Prostate gland (tissue), 2 donors: ENCODE results near the gene GRIK3. TPM values are rescaled to one million over a fixed set of nuclear protein-coding genes. Genes with fewer than 3 reads are reported as not detected.

ENCODE experiments used
- DNase-seq: peaks from one replicate; pipeline ENCODE4 v3.0.0-alpha.2; 2019; ENCODE audit warnings: low spot score
- H3K27ac ChIP-seq, 2 donors: fragments of 200-600 bp; sonication (generic); 2 replicates each; pipeline ENCODE4 v1.5.1; 2017 to 2019
- H3K27me3 ChIP-seq: fragments of 200-600 bp; sonication (generic); replicated peaks from 2 replicates; pipeline ENCODE4 v1.5.1; 2019; ENCODE audit not compliant: insufficient read depth
- H3K36me3 ChIP-seq, 2 donors: fragments of 200-600 bp; sonication (generic); 1 replicate in 1 of 2; 2 replicates in 1 of 2; pipeline versions ENCODE4 v1.5.1 to v1.8.1; 2017 to 2019
- H3K4me1 ChIP-seq: fragments of 200-600 bp; sonication (generic); replicated peaks from 2 replicates; pipeline ENCODE4 v1.5.1; 2019
- H3K4me3 ChIP-seq, 2 donors: fragments of 200-600 bp; sonication (generic); 2 replicates each; pipeline ENCODE4 v1.5.1; 2017 to 2019
- H3K9me3 ChIP-seq: fragments of 200-600 bp; sonication (generic); 2 replicates; pipeline ENCODE4 v1.5.1; 2017
- CTCF ChIP-seq, 4 experiments: fragments of 200-600 bp in 2 of 4; fragments of 450-650 bp in 2 of 4; sonication (generic) in 2 of 4; IDR thresholded peaks; 1 replicate in 3 of 4; 2 replicates in 1 of 4; pipeline ENCODE4 v1.5.1; 2016 to 2019; ENCODE audit warnings: antibody characterized with exemption in 4 of 4, mild to moderate bottlenecking in 2 of 4, moderate library complexity in 2 of 4
- POLR2A ChIP-seq: fragments of 450-650 bp; IDR thresholded peaks from one replicate; pipeline ENCODE4 v1.6.1; 2016; ENCODE audit warnings: antibody characterized with exemption, mild to moderate bottlenecking
- POLR2AphosphoS5 ChIP-seq: sonication (generic); formaldehyde crosslinking; IDR thresholded peaks from one replicate; pipeline ENCODE4 v1.6.1; 2017; ENCODE audit warnings: antibody characterized with exemption
- WGBS: methylation state at CpG from one replicate; pipeline ENCODE4 v1.1.5; 2018; 5-methylcytosine and 5-hydroxymethylcytosine counted together
- intact Hi-C: fragments of 100-400 bp; cut with DNase I; formaldehyde crosslinking; loops from one replicate; pipeline ENCODE4 v1.14.2; 2022
- total RNA-seq, 2 donors: library from RNA; depleted of rRNA; stranded (reverse); fragments of >200 nt; gene quantifications; one replicate each; pipeline ENCODE4 v1.1.0, GENCODE V29; 2016

Gene GRIK3
- total RNA-seq, 2 donors from 2014 or later: 0.36 to 5.9 TPM

- TF ChIP-seq POLR2A (no peak), CTCF (IDR thresholded peaks at IDR 0.05) (no peak), POLR2AphosphoS5 (no peak)
- H3K4me3 ChIP-seq: no peak overlapping the region
- DNase-seq: no peak
- no peaks in the 10 kb centered on the region for H3K9me3 ChIP-seq
- H3K27me3 ChIP-seq: peaks cover 15% of the 10 kb centered on the region
- 77% methylated on average over 13 of the region's 13 CpGs for WGBS
- H3K4me1 ChIP-seq: no peaks in the 10 kb centered on the region
- H3K36me3 ChIP-seq: no peaks in the 10 kb centered on the region
- H3K27ac ChIP-seq: no peak overlapping the region
- intact Hi-C loops: no loop called here
Measured at GRCh38 chr1:36773827-36774541, 260.3 kb downstream of the GRIK3 start.

GRCh38 chr1:36772647-36773495, 261.4 kb downstream of the GRIK3 start:
- WGBS: 78% methylated on average over 8 of the region's 8 CpGs
- intact Hi-C loops: no loop called here
- Histone ChIP-seq H3K27me3 (peaks cover 15% of the 10 kb centered on the region), H3K36me3 (no peaks in the 10 kb centered on the region), H3K27ac (no peak overlapping the region), H3K4me1 (no peaks in the 10 kb centered on the region), H3K9me3 (no peaks in the 10 kb centered on the region), H3K4me3 (no peak overlapping the region)
- no peak for DNase-seq
- TF ChIP-seq CTCF (IDR thresholded peaks at IDR 0.05): no peak
- no peak for TF ChIP-seq POLR2AphosphoS5
- no peak for TF ChIP-seq POLR2A

- WGBS: 8% methylated on average over 16 of the region's 17 CpGs
- intact Hi-C loops: no loop called here
- H3K36me3 ChIP-seq: no peaks in the 10 kb centered on the region
- H3K27ac ChIP-seq: no peak overlapping the region
- no peaks in the 10 kb centered on the region for H3K9me3 ChIP-seq
- H3K4me3 ChIP-seq: no peak overlapping the region
- TF ChIP-seq CTCF (IDR thresholded peaks at IDR 0.05) (no peak), POLR2AphosphoS5 (no peak), POLR2A (no peak)
- no peak for DNase-seq
- H3K4me1 ChIP-seq: no peaks in the 10 kb centered on the region
- H3K27me3 ChIP-seq: peaks cover 15% of the 10 kb centered on the region
Measured at GRCh38 chr1:36771660-36772284, 262.5 kb downstream of the GRIK3 start.

DNA sequence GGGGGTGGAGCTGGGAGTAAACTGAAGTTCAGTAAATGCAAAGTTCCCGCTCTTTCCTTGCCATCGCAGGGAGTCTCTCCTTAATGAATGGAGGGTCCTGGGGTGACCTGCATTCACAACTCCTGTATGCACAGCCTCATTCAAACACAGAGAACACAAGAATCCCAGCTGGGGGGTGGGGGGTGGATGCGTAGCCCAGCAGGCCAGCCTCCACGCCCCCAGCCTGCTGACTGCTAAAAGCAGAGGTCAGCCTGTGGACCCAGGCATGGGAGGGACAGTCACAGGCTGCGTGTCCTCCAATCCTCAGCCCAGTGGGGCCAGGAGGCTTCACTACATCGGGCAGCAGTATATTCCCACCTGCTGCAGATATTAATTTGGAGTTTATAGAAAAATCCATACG, 263.1 kb downstream of the GRIK3 start:
- H3K27me3 ChIP-seq: peaks cover 15% of the 10 kb centered on the region
- H3K4me3 ChIP-seq: no peak overlapping the region
- no peaks in the 10 kb centered on the region for H3K4me1 ChIP-seq
- no peak overlapping the region for H3K27ac ChIP-seq
- 24% methylated on average over 7 of the region's 7 CpGs for WGBS
- TF ChIP-seq POLR2AphosphoS5 (no peak), CTCF (IDR thresholded peaks at IDR 0.05) (no peak), POLR2A (no peak)
- no peaks in the 10 kb centered on the region for H3K36me3 ChIP-seq
- DNase-seq: no peak
- H3K9me3 ChIP-seq: no peaks in the 10 kb centered on the region
- intact Hi-C loops: no loop called here
